Measurements from ENCODE around the gene LEMD3. TPM values are rescaled to one million over a fixed set of nuclear protein-coding genes. Genes with fewer than 3 reads are reported as not detected.

The LEMD3 gene
- polyA plus RNA-seq, 1 experiment = 4.7 TPM

Other genes with a start within 250 kb of the LEMD3 start
- gene WIF1, start 48.3 kb upstream of the LEMD3 start, polyA plus RNA-seq (2011; rRNA removed) = not detected in 2 replicates
- 76.0 and 105 TPM in 2 replicates for gene MSRB3, start 109.1 kb downstream of the LEMD3 start, polyA plus RNA-seq (2011; rRNA removed)

Measured in BJ (cell line).